GM11168 (cell line): ENCODE data around the gene CCDC57.
"Not testable (repeated sequence)": the region's sequence is repeated elsewhere in the genome, so short reads cannot be mapped to it uniquely, and the experiment has no call there.

Source experiments
- in situ Hi-C: fragments of 300-500 bp; cut with MboI; formaldehyde crosslinking; loops from one replicate; pipeline ENCODE4 v1.12.0; 2022; ENCODE audit warnings: low sequenced_read_pairs; ENCODE audit not compliant: unreplicated experiment

Gene CCDC57

DNA sequence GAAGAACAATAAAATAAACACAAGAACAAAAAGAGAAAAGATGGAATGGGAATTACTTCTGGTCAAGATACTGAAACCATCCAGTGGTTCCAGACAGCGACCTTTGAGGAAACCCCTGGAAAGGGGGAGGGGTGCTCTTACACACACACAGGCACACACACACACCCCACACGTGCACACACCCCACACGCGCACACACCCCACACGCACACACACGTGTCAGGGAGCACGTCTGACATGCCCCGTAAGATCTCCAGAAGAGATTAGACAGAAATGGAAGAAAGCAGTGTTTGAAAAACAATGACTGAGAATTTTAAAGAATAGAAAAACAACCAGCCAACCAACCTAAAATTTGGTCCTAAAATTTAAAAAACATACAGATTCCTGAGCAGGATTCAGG, 69.3 kb downstream of the CCDC57 start:
- in situ Hi-C loops: no loop called here

DNA sequence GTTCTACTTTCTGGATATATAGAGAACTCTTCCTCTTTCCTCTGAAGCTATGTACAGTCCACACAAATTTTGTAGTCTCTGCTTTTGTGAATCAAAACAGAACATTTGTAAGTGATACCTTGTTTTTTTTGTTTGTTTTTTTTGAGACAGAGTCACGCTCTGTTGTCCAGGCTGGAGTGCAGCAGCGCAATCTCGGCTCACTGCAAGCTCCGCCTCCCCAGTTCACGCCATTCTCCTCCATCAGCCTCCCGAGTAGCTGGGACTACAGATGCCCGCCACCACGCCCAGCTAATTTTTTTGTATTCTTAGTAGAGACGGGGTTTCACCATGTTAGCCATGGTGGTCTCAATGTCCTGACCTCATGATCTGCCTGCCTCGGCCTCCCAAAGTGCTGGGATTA, 72.7 kb downstream of the CCDC57 start:
- in situ Hi-C loops: not testable (repeated sequence)

DNA sequence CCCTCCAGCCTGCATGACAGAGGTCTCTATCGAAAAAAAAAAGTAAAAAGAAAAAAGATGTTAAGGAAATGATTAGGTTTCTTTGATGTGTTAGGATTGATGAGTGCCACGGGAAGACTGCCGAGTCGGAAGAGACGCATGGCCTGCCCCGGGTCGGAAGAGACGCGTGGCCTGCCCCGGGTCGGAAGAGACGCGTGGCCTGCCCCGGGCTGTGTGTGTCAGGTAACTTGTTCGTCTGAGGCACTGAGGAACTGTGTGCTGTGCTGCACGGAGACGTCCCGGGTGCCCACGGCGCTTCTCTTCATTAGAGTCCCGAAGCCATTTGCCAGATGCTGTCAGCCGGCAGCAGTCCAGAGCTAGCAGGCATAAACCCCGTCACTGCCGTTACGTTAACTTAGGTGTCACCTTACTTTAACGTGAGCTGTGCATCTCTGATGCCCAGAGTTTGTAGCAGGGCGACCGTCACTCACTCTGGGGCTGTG, 74.1 kb downstream of the CCDC57 start:
- in situ Hi-C loops: no loop called here

DNA sequence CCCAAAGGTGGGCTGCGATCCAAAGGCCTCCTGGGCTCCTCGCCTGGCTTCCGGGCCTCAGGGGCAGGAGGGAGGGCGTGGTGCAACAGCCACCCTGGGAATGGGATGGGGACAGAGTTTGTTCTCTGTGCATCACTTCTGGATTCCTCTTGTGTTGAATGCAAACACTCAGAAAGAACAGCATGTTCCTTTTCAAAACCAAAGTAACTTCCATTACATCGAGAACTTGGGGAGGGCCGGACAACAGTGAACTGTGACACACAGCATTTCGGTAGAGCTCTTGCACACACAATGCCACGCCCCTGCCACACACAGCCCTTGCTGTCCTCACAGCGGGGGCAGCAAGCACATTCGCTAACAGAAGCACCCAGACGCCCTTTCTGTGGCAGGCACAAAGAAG, 78.5 kb downstream of the CCDC57 start:
- in situ Hi-C loops: no loop called here

DNA sequence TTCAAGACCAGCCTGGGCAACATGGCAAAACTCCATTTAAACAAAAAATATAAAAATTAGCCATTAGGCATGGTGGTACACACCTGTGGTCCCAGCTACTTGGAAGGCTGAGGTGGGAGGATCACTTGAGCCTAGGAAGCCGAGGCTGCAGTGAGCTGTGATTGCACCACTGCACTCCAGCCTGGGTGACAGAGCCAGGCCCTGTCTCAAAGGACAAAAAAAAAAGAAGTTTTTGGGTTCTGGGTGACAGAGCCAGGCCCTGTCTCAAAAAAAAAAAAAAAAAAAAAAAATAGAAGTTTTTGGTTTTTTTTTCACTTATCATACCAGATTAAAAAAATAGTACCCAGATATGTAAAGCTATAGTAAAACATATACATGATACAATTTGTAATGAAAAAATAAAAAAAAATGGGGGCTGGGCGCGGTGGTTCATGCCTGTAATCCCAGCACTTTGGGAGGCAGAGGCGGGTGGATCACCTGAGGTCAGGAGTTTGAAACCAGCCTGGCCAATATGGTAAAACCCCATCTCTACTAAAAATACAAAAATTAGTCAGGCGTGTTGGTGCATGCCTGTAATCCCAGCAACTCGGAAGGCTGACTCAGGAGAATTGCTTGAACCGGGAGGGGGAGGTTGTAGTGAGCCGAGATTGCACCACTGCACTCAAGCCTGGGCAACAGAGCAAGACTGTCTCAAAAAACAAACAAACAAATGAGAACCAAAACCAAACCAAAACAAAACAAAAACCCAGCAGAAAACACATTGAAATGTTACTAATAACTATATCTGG, 79.3 kb downstream of the CCDC57 start:
- in situ Hi-C loops: not testable (repeated sequence)

DNA sequence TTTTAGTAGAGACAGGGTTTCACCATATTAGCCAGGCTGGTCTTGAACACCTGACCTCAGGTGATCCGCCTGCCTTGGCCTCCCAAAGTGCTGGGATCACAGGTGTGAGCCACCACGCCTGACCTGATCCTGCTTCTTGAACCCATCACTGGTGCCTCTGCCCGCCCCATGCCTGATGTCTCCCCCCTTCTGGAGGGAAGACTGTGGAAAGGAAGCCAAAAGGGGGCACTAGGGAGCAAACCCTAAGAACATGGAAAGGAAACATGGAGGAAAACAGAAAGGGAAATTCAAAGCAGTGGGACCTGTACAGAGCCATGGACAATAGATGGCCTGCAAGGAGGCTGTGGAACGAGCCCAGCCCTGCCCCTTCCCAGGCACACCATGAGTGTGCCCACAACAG, 83.5 kb downstream of the CCDC57 start:
- in situ Hi-C loops: no loop called here

DNA sequence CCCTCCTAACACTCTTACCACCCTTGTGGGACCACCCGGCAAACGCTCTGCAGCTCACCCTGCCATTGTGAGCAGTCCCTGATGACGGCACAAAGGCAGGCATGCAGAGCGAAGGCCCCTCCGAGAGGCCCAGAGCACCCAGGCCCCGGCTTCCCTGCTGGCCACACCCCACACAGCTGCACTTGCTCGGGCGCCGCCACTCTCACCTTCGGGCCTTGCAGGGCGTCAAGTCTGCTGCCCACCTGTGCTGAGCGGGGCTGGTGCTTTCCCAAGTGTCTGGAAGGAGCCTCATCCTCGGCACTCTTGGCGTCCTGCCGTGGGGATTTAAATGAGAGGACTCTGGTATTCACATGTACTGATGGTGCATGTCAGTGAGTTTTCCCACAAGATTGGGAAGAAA, 84.4 kb downstream of the CCDC57 start:
- in situ Hi-C loops: no loop called here

DNA sequence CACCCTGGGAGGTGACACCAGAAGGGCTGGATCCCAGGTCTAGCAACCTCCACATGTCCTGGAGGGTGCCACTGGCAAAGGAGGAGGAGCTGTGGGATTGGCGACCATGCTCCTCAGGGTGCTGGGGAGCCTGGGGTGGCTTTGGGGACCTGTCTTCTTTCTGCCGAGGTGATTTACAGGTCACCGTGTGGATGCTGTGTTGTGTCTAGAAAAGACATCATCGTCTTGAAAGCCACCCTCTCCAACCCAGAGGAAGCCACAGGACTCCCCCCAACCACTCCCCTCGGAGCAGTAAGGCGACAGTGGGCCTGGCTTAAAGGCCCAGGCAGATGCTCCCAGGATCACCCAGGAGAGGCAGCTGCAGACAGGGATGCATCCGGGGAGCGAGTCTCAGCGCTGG, 84.9 kb downstream of the CCDC57 start:
- in situ Hi-C loops: no loop called here

DNA sequence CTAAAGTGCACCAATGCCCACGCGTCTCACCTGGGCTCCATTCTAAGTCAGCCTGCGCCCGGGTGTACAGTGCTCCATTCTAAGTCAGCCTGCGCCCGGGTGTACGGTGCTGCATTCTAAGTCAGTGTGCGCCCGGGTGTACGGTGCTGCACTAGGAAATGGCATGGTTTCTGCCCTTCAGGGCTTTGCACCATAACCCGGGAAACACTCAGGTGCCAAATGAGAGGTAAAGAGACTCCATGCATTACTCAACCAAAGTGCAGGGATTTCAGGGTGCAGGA, 85.4 kb downstream of the CCDC57 start:
- in situ Hi-C loops: no loop called here

DNA sequence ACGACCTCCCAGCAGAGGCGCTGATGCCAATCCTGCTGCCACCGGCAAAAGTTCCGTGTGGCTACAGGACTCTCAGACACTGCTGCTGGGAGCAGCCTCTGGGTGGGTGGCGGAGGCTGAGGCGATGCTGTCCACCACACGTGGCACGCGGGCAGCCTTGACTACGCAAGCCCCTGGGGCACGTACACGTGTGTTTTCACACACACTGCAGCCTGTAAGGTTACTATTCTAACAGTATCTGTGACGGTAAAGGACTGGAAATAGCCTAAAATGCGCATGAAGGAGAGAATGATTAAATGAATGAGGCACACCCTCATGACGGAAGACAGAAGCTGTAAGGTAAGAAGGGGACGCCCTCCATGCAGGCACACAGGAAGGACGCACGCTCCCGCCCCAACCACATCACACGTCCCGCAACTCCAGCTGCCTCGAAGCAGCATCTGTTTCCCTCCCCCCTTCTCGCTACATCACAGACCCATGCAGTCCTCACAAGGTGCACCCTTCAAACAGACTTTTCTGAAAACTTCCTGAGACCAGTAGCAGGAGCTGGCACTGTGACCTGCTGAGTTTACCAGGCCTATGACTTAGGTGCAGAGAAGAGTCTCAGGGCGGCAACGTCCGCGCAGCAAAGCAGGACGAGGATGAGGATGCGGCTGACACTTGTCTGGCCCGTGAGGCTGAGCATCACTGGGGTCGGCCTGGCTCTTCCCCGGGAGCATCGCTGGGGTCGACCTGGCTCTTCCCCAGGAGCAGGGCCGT, 85.9 kb downstream of the CCDC57 start:
- in situ Hi-C loops: no loop called here

DNA sequence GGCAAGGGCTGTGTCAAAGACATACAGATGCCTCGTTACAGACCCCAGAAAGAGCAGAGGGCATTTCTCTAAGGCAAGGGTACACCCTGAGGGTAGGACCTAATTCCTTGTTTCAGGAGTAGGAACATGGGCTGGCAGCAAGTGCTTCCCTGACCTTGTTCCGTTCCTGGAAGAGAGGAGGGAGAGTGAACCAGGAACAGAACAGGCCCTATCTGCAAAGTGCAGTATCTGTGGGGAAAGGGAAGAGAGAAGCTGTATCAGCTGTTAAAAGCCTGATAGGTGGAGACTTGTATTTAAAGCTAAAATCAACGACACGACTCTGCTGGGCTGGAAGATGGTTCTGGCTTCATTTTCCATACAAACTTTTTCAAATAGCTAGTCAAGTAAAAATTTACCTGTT, 88.5 kb downstream of the CCDC57 start:
- in situ Hi-C loops: no loop called here

DNA sequence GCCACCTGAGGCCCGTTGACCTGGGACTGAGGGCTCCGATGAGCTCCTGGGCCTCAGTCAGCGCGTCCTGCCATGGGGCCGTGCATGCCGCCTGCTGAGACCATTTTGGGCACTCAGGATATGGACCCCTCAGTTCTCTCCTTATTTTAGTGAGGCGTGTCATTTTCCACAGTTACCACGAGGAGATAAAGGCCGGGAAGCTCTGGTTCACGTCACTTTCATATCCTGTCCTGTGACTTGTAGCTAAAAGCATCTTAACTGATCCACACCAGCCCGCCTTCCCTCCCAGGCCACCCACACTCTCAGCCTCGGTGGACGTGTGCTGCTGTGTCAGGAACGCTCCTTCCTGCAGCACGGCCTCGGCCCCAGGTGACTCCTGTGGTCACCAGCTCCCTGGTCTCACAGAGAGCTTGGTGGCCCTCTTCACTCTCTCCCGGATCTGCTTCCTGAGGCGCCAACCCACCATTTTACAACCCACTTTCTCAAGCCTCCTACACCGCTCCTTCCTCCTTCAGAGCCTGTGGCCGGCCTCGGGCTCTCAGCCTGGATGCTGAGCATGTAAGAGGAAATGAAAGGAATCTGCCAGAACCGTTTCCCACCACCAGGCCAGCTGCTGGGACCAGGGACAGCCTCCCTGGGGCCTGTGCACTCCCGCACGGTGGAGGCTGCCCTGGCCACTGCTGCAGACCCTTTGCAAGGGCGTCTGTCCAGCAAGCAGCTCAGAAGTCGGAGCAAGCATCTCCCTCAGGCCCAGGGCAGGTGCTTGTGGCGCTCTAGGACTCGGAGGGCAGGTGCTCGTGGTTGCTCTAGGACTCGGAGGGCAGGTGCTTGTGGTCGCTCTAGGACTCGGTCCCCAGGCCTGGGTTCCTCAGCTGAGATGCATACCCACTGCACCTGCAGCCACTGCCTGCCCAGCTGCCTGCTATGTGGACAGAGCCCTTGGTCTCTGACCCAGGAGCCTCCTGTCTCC, 90.7 kb downstream of the CCDC57 start:
- in situ Hi-C loops: no loop called here

DNA sequence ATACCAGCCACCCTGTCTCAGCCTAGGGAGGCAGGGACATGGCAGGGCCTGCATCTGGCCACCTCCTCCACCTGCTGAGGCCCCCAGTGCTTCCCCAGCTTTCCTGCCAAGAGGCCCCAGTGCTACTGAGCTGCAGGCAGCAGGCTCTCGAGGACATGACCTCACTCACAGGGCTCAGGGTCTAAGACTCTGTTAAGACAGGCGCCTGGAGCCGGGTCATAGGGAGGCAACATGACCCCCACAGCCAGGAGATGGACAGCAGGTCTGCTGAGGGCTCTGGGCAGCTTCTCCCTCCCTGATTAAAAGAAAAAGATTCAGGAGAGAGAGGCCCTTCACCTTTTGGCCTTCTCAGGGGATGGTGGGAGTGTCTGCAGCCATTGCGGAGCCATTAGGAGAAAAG, 91.4 kb downstream of the CCDC57 start:
- in situ Hi-C loops: no loop called here

DNA sequence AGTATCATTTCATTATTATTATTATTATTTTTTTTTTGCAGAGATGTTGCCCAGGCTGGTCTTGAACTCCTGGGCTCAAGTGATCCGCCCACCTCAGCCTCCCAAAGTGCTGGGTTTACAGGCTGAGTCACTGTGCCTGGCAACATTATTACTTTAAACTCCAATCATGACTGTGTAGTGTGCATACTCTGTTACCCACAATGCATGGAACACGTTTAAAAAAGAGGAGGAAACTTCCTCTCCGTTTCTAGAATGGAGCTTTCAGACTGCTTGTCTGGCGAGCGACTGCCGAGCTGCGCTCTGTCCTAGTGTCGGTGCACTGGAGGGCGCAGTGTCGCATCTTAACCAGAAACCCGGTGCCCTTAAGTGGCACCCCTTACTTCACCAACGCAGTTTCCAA, 92.5 kb downstream of the CCDC57 start:
- in situ Hi-C loops: no loop called here

DNA sequence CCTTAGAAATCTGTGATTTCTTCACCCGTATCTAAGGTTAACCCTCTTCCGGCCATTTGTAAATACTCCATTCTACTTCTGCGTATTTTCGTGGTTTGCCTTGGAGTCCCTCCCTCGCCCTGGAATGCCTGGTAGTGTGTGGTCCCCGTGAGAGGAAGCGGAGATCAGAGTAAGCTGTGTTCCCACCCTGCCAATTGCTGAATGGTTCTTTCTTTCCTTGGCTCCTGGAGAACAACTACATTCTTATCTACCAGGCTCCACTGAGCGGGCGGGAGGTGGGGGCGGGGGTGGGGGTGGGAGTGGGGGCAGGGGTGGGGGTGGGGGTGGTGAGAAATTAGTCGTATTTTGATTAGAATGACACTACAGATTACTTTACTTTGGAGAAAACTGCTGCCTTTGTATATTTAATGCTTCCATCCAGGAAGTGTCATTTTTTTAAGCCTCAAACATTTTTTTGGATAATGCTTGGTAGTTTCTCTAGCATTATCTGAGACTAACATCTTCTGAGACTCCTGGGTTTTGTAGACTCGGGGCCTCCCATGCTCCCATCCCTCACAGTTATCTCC, 93.7 kb downstream of the CCDC57 start:
- in situ Hi-C loops: no loop called here

DNA sequence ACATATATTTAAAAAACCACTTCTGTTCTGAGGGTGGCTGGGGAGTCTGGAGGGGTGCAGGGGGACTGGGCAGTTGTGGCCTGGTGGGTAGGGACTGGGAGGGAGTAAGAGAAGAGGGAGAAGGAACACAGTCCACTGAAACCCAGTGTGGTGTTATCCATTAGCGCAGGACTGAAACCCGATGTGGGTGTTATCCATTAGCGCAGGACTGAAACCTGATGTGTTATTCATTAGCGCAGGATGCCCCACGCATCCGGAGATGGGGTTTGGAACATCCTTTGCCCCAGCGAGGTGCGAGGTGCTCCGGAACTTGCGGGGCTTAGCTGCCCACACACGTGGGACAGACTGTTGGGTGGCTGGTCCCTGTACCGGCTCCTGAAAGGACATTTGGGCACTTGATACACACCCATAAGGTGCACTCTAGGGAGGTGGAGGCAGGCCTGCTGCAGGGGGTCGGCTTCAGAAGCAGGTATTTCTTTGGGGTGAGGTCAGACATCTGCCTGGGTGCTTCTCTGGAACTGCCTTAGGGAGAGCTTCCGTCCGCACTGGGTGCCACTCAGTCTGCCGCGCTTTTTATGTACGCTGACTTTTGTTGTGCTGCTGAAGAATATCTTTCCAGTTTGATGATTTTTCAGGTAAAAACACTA, 94.4 kb downstream of the CCDC57 start:
- in situ Hi-C loops: no loop called here

DNA sequence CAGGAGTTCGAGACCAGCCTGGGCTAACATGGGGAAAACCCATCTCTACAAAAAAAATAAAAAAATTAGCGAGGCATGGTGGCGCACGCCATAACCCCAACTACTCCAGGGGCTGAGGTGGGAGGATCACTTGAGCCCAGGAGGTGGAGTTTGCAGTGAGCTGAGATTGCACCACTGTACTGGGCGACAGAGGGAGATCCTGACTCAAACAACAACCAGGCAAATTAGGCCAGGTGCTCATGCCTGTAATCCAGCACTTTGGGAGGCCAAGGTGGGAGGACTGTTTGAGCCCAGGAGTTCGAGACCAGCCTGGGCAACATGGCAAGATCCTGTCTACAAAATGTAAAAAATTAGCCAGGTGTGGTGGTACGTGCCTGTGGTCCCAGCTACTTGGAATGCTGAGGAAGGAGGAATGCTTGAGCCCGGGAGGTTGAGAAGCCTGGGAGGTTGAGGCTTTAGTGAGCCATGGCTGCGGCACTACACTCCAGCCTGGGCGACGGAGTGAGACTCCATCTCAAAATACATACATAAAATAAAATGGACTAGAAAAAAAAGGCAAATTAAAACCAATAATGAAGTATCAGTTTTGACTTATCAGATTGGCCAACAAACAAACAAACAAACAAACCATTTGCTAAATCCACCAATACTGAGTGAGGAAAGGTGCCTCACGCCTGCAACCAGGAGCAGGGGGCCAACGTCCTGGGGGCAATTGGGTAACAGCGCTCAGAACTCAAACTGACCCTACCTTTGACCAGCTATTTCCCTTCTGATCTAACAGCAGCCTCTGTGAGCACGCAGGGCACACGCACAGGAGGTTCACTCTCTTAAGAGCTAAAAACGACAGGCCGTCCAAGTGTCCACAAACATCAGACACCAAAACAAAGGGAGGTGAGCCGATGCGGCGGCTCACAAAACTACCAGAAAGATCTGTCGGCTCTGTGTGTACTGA, 95.2 kb downstream of the CCDC57 start:
- in situ Hi-C loops: no loop called here

DNA sequence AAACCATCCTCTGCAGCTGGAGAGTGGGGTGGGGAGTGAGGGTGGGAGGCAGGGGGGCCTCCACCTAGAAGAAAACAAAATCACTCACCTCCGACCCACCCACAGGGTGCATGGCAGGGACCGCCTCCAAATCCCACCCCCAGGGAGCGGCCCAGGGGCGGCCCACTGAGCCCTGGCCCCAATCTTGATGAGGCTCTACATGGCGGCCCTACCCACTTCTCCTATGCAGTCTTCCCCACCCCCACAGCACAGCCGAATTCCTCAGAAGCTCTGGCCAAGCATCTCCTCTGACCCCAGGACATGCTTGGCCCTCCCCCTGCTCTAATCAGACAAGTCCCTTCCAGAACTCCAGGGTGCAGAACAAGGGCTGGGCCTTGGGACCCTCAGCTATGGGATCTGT, 96.4 kb downstream of the CCDC57 start:
- in situ Hi-C loops: no loop called here

DNA sequence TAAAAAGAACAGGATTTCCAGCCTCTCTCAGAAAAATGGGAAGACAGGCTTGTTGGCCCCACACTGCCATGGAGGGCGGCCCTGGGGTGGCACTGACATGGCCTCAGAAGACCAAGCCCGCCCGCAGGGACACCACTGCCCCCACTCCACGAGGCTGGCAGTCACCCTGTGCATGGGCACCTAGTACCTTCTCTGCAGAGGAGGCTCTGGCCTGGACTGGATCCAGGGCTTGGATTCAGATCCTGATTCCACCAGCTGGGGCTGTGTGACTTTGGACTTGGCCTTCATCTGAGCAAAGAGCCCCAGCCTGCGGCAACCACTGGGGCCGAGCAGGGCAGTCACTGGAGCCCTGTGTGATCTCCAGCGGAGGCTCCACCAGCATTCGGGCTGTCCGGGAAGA, 97.8 kb downstream of the CCDC57 start:
- in situ Hi-C loops: no loop called here
